Amniotic stem cell (primary cell): ENCODE results near the gene KLHDC7B.

Experiments used
- DNase-seq: peaks from one replicate; lab custom pipeline; 2025; lab: John Stamatoyannopoulos, UW

The KLHDC7B gene

GRCh38 chr22:50573491-50574382, 28.0 kb downstream of the KLHDC7B start:
- no peak for DNase-seq

GRCh38 chr22:50574383-50574755, 28.7 kb downstream of the KLHDC7B start:
- DNase-seq, result no peak

GRCh38 chr22:50575426-50575941, 29.8 kb downstream of the KLHDC7B start:
- no peak for DNase-seq

- DNase-seq, result no peak
Measured at GRCh38 chr22:50576070-50576469, 30.4 kb downstream of the KLHDC7B start.

GRCh38 chr22:50576806-50577696, 31.4 kb downstream of the KLHDC7B start:
- no peak for DNase-seq

GRCh38 chr22:50577697-50577986, 31.9 kb downstream of the KLHDC7B start:
- DNase-seq, result no peak

GRCh38 chr22:50577987-50578775, 32.5 kb downstream of the KLHDC7B start, which contains the start of gene CPT1B:
Gene CPT1B, minus strand, starts transcription at chr22:50578427. Its CDS starts 512 bp downstream, at chr22:50577915.
- no peak for DNase-seq

GRCh38 chr22:50578776-50579310, 33.1 kb downstream of the KLHDC7B start:
- DNase-seq, result no peak

GRCh38 chr22:50579752-50580151, 34.1 kb downstream of the KLHDC7B start:
- no peak for DNase-seq

GRCh38 chr22:50581031-50581949, 35.6 kb downstream of the KLHDC7B start:
- DNase-seq, result no peak

- DNase-seq, result no peak
Measured at GRCh38 chr22:50581950-50582492, 36.3 kb downstream of the KLHDC7B start.

GRCh38 chr22:50582493-50583293, 37.0 kb downstream of the KLHDC7B start, which contains the start of gene CHKB:
Gene CHKB, minus strand, starts transcription at chr22:50582849. Its CDS starts 68 bp downstream, at chr22:50582781.
- DNase-seq, result peak; percentile 99

GRCh38 chr22:50583294-50583861, 37.7 kb downstream of the KLHDC7B start:
- no peak for DNase-seq

- DNase-seq, result no peak
Measured at GRCh38 chr22:50584106-50585096, 38.7 kb downstream of the KLHDC7B start.

GRCh38 chr22:50585238-50585637, 39.5 kb downstream of the KLHDC7B start:
- DNase-seq, result no peak

GRCh38 chr22:50585781-50586180, 40.1 kb downstream of the KLHDC7B start:
- no peak for DNase-seq

GRCh38 chr22:50586416-50586815, 40.7 kb downstream of the KLHDC7B start:
- no peak for DNase-seq

- DNase-seq, result no peak
Measured at GRCh38 chr22:50587407-50587806, 41.7 kb downstream of the KLHDC7B start.
